Measurements from ENCODE around the gene WWOX. TPM values are rescaled to one million over a fixed set of nuclear protein-coding genes. Genes with fewer than 3 reads are reported as not detected.

The WWOX gene
- total RNA-seq, 4 donors from 2014 or later = 12.9 to 53.5 (median 25.6) TPM

- WGBS, 2 donors (ENCODE audit: low coverage in 1 of 2) = 58 to 76% methylated on average over 2 of the region's 2 CpGs
- Histone ChIP-seq H3K27me3 (no peaks in the 10 kb centered on the region), H3K4me3 (no peak overlapping the region), H3K36me3 (no peaks in the 10 kb centered on the region), H3K9me3 (peaks cover 0 to 7% (median 0%) of the 10 kb centered on the region in 3 donors), H3K4me1 (no peaks in the 10 kb centered on the region), H3K27ac (no peak overlapping the region)
- ATAC-seq = no peak
- TF ChIP-seq POLR2AphosphoS5 (IDR thresholded peaks at IDR 0.05) = no peak
- TF ChIP-seq POLR2A (IDR thresholded peaks at IDR 0.05) = no peak
- no peak for TF ChIP-seq EP300 (IDR thresholded peaks at IDR 0.05)
- TF ChIP-seq, protein P1, sequence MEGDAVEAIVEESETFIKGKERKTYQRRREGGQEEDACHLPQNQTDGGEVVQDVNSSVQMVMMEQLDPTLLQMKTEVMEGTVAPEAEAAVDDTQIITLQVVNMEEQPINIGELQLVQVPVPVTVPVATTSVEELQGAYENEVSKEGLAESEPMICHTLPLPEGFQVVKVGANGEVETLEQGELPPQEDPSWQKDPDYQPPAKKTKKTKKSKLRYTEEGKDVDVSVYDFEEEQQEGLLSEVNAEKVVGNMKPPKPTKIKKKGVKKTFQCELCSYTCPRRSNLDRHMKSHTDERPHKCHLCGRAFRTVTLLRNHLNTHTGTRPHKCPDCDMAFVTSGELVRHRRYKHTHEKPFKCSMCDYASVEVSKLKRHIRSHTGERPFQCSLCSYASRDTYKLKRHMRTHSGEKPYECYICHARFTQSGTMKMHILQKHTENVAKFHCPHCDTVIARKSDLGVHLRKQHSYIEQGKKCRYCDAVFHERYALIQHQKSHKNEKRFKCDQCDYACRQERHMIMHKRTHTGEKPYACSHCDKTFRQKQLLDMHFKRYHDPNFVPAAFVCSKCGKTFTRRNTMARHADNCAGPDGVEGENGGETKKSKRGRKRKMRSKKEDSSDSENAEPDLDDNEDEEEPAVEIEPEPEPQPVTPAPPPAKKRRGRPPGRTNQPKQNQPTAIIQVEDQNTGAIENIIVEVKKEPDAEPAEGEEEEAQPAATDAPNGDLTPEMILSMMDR (IDR thresholded peaks at IDR 0.05) = peak in 1 of 4 experiments; percentile 17
These were observed 606.2 kb downstream of the WWOX start for GRCh38 chr16:78705694-78706093.

GRCh38 chr16:78706637-78707036 is 607.2 kb downstream of the WWOX start:
- ATAC-seq = no peak
- 80 to 100% methylated on average over 1 to 2 of the region's 6 CpGs for WGBS, 2 donors (ENCODE audit: low coverage in 1 of 2)
- Histone ChIP-seq H3K36me3 (no peaks in the 10 kb centered on the region), H3K27ac (no peak overlapping the region), H3K4me1 (no peaks in the 10 kb centered on the region), H3K27me3 (no peaks in the 10 kb centered on the region), H3K4me3 (no peak overlapping the region), H3K9me3 (peaks cover 0 to 7% (median 0%) of the 10 kb centered on the region in 3 donors)
- TF ChIP-seq EP300 (IDR thresholded peaks at IDR 0.05) (no peak), POLR2A (IDR thresholded peaks at IDR 0.05) (no peak), POLR2AphosphoS5 (IDR thresholded peaks at IDR 0.05) (no peak)
- TF ChIP-seq, protein P1 (IDR thresholded peaks at IDR 0.05) = no peak

- Histone ChIP-seq H3K9me3 (peaks cover 0 to 7% (median 0%) of the 10 kb centered on the region in 3 donors), H3K36me3 (no peaks in the 10 kb centered on the region), H3K27me3 (no peaks in the 10 kb centered on the region), H3K4me1 (no peaks in the 10 kb centered on the region), H3K27ac (no peak overlapping the region), H3K4me3 (no peak overlapping the region)
- 91% methylated on average over 11 to 12 of the region's 15 CpGs for WGBS, 2 donors (ENCODE audit: low coverage in 1 of 2)
- TF ChIP-seq, protein P1 (IDR thresholded peaks at IDR 0.05) = no peak
- TF ChIP-seq EP300 (IDR thresholded peaks at IDR 0.05) (no peak), POLR2A (IDR thresholded peaks at IDR 0.05) (no peak), POLR2AphosphoS5 (IDR thresholded peaks at IDR 0.05) (no peak)
- no peak for ATAC-seq
These were observed 609.9 kb downstream of the WWOX start for GRCh38 chr16:78709137-78709884.

DNA sequence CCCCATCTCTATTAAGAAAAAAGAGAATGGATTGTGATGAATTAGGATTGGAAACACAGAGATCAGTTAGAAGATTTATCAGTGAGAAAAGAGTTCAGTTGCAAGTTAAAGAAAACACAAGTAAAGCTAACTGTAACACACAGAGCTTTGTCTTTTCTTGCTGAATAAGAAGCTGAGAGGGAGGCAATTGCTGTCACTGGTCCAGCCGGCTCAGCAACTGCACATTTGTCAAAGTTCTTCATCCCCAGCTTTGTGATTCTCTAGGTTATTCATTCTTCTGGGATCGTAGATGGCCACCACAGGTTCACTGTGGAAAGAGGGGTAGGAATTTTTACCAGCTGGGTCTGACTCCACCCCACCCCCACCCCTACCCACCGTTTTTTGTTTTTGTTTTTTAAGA is 615.7 kb downstream of the WWOX start:
- TF ChIP-seq POLR2AphosphoS5 (IDR thresholded peaks at IDR 0.05) (no peak), POLR2A (IDR thresholded peaks at IDR 0.05) (no peak)
- WGBS, 2 donors (ENCODE audit: low coverage in 1 of 2) = 58 to 73% methylated on average over 2 to 3 of the region's 3 CpGs
- Histone ChIP-seq H3K9me3 (no peaks in the 10 kb centered on the region), H3K4me1 (no peaks in the 10 kb centered on the region), H3K4me3 (no peak overlapping the region), H3K27me3 (no peaks in the 10 kb centered on the region), H3K27ac (no peak overlapping the region), H3K36me3 (no peaks in the 10 kb centered on the region)
- no peak for ATAC-seq

DNA sequence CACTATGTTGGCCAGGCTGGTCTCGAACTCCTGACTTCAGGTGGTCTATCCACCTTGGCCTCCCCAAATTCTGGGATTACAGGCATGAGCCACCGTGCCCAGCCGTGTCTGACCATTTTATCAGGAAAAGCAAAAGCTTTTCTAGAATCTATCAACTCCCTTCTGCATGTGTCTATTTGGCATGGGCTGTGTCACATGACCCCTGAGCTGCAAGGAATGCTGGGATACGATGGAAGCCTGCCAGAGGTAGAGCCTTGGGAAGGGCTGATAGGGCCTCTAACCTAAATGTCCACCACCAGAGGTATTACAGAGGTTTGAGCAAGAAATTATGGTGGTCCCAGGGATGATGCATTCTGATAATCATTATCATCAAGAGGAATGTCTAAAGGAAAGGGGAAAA is 616.2 kb downstream of the WWOX start:
- no peak for ATAC-seq
- TF ChIP-seq POLR2AphosphoS5 (IDR thresholded peaks at IDR 0.05) = no peak
- no peak for TF ChIP-seq EP300 (IDR thresholded peaks at IDR 0.05)
- no peak for TF ChIP-seq POLR2A (IDR thresholded peaks at IDR 0.05)
- TF ChIP-seq, protein P1 (IDR thresholded peaks at IDR 0.05) = no peak
- no peaks in the 10 kb centered on the region for H3K4me1 ChIP-seq
- H3K27me3 ChIP-seq = no peaks in the 10 kb centered on the region
- no peak overlapping the region for H3K27ac ChIP-seq
- no peaks in the 10 kb centered on the region for H3K9me3 ChIP-seq
- H3K36me3 ChIP-seq = no peaks in the 10 kb centered on the region
- 100% methylated on average over 1 to 2 of the region's 4 CpGs for WGBS, 2 donors (ENCODE audit: low coverage in 1 of 2)
- no peak overlapping the region for H3K4me3 ChIP-seq

Measured in gastroesophageal sphincter (tissue), 4 donors.